Measurements from ENCODE around the gene SLC28A1. TPM values are rescaled to one million over a fixed set of nuclear protein-coding genes. Genes with fewer than 3 reads are reported as not detected.
"Not testable (repeated sequence)": the region's sequence is repeated elsewhere in the genome, so short reads cannot be mapped to it uniquely, and the experiment has no call there.

SLC28A1 gene
- total RNA-seq, 1 donor from 2014 or later, result not detected

GRCh38 chr15:84874981-84875699, 9.3 kb upstream of the SLC28A1 start:
- Mint-ChIP-seq H3K4me3 (ENCODE audit: unreplicated experiment) (no peak overlapping the region), H3K9me3 (ENCODE audit: unreplicated experiment) (no peaks in the 10 kb centered on the region), H3K4me1 (ENCODE audit: low read depth, unreplicated experiment) (no peaks in the 10 kb centered on the region), H3K27ac (ENCODE audit: unreplicated experiment) (no peak overlapping the region), H3K36me3 (ENCODE audit: low read depth, unreplicated experiment) (peaks cover 9% of the 10 kb centered on the region), H3K27me3 (ENCODE audit: low read depth, unreplicated experiment) (peaks cover 22% of the 10 kb centered on the region)
- Histone ChIP-seq H3K79me2 (ENCODE audit: insufficient read depth, low read length) (no peaks in the 10 kb centered on the region), H2AFZ (ENCODE audit: low read depth, low read length) (no peak overlapping the region), H3K4me2 (ENCODE audit: low read length) (no peak overlapping the region), H3K27me3 (ENCODE audit: insufficient read depth, low read length) (no peaks in the 10 kb centered on the region), H3K4me3 (ENCODE audit: insufficient read depth, low read depth, low read length) (no peak overlapping the region), H4K20me1 (ENCODE audit: insufficient read depth, low read length) (no peaks in the 10 kb centered on the region), H3K9me3 (ENCODE audit: insufficient read depth, low read depth, low read length) (no peaks in the 10 kb centered on the region), H3K36me3 (ENCODE audit: insufficient read depth, low read length) (no peaks in the 10 kb centered on the region), H3K9ac (ENCODE audit: low read length) (no peak overlapping the region), H3K27ac (ENCODE audit: low read depth, low read length) (no peak overlapping the region), H3K4me1 (ENCODE audit: insufficient read depth, low read length) (no peaks in the 10 kb centered on the region)
- FAIRE-seq, result no peak
- DNase-seq (ENCODE audit: low read depth), result no peak
- TF ChIP-seq, protein P1, sequence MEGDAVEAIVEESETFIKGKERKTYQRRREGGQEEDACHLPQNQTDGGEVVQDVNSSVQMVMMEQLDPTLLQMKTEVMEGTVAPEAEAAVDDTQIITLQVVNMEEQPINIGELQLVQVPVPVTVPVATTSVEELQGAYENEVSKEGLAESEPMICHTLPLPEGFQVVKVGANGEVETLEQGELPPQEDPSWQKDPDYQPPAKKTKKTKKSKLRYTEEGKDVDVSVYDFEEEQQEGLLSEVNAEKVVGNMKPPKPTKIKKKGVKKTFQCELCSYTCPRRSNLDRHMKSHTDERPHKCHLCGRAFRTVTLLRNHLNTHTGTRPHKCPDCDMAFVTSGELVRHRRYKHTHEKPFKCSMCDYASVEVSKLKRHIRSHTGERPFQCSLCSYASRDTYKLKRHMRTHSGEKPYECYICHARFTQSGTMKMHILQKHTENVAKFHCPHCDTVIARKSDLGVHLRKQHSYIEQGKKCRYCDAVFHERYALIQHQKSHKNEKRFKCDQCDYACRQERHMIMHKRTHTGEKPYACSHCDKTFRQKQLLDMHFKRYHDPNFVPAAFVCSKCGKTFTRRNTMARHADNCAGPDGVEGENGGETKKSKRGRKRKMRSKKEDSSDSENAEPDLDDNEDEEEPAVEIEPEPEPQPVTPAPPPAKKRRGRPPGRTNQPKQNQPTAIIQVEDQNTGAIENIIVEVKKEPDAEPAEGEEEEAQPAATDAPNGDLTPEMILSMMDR (IDR thresholded peaks at IDR 0.05; ENCODE audit: insufficient read depth, low read depth, low read length), result no peak

GRCh38 chr15:84876269-84876668, 8.2 kb upstream of the SLC28A1 start:
- H3K9me3 ChIP-seq (ENCODE audit: insufficient read depth, low read depth, low read length), result no peaks in the 10 kb centered on the region
- DNase-seq (ENCODE audit: low read depth), result no peak
- Mint-ChIP-seq H3K9me3 (ENCODE audit: unreplicated experiment) (no peaks in the 10 kb centered on the region), H3K27ac (ENCODE audit: unreplicated experiment) (no peak overlapping the region), H3K4me3 (ENCODE audit: unreplicated experiment) (no peak overlapping the region), H3K36me3 (ENCODE audit: low read depth, unreplicated experiment) (peaks cover 1% of the 10 kb centered on the region), H3K27me3 (ENCODE audit: low read depth, unreplicated experiment) (peaks cover 17% of the 10 kb centered on the region), H3K4me1 (ENCODE audit: low read depth, unreplicated experiment) (no peaks in the 10 kb centered on the region)
- H3K4me2 ChIP-seq (ENCODE audit: low read length), result no peak overlapping the region
- no peak for FAIRE-seq
- H3K36me3 ChIP-seq (ENCODE audit: insufficient read depth, low read length), result no peaks in the 10 kb centered on the region
- no peaks in the 10 kb centered on the region for H3K4me1 ChIP-seq (ENCODE audit: insufficient read depth, low read length)
- no peak for TF ChIP-seq EZH2 (IDR thresholded peaks at IDR 0.05; ENCODE audit: insufficient read depth, low read length)
- TF ChIP-seq, protein P1 (IDR thresholded peaks at IDR 0.05; ENCODE audit: insufficient read depth, low read depth, low read length), result no peak
- H4K20me1 ChIP-seq (ENCODE audit: insufficient read depth, low read length), result no peaks in the 10 kb centered on the region
- no peak overlapping the region for H2AFZ ChIP-seq (ENCODE audit: low read depth, low read length)
- H3K79me2 ChIP-seq (ENCODE audit: insufficient read depth, low read length), result no peaks in the 10 kb centered on the region
- no peak overlapping the region for H3K4me3 ChIP-seq (ENCODE audit: insufficient read depth, low read depth, low read length)
- no peaks in the 10 kb centered on the region for H3K27me3 ChIP-seq (ENCODE audit: insufficient read depth, low read length)
- H3K9ac ChIP-seq (ENCODE audit: low read length), result no peak overlapping the region
- no peak overlapping the region for H3K27ac ChIP-seq (ENCODE audit: low read depth, low read length)

- H3K36me3 ChIP-seq (ENCODE audit: insufficient read depth, low read length); H3K79me2 ChIP-seq (ENCODE audit: insufficient read depth, low read length); H3K9ac ChIP-seq (ENCODE audit: low read length); H2AFZ ChIP-seq (ENCODE audit: low read depth, low read length); H3K4me1 ChIP-seq (ENCODE audit: insufficient read depth, low read length); DNase-seq (ENCODE audit: low read depth); FAIRE-seq; H3K4me1 Mint-ChIP-seq (ENCODE audit: low read depth, unreplicated experiment); H3K4me3 Mint-ChIP-seq (ENCODE audit: unreplicated experiment); H3K9me3 ChIP-seq (ENCODE audit: insufficient read depth, low read depth, low read length); H3K27me3 ChIP-seq (ENCODE audit: insufficient read depth, low read length); H3K4me2 ChIP-seq (ENCODE audit: low read length); H3K36me3 Mint-ChIP-seq (ENCODE audit: low read depth, unreplicated experiment); H3K27ac ChIP-seq (ENCODE audit: low read depth, low read length); H3K4me3 ChIP-seq (ENCODE audit: insufficient read depth, low read depth, low read length); H4K20me1 ChIP-seq (ENCODE audit: insufficient read depth, low read length); H3K9me3 Mint-ChIP-seq (ENCODE audit: unreplicated experiment): not testable (repeated sequence)
- Mint-ChIP-seq H3K27ac (ENCODE audit: unreplicated experiment) (peak overlapping the region; percentile 4), H3K27me3 (ENCODE audit: low read depth, unreplicated experiment) (peaks cover 18% of the 10 kb centered on the region)
Observed at GRCh38 chr15:84877701-84878100, 6.8 kb upstream of the SLC28A1 start.
